ENCODE measurements around the gene PMFBP1.

DNA sequence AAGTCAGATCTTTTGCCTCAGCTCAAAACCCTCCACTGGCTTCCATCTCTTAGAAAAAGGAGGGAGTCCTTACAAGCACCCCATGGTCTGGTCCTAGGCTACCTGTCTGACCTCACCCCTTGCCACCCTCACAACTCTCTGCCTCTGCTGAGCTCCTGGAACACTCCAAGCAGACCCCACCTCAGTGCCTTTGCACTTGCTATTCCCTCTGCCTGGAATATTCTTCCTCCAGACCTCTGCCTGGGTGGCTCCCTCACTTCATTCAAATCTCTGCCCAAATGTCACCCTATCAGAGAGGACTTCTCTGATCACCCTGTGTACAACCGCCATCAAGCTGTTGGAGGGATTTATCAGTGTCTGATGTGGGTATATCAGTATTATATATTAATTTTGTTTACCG, 37.4 kb downstream of the PMFBP1 start:
- TF ChIP-seq EZH2 (IDR thresholded peaks at IDR 0.05; ENCODE audit: borderline replicate concordance, insufficient read depth, low read length, poor library complexity, severe bottlenecking), result no peak
- TF ChIP-seq, protein P1, sequence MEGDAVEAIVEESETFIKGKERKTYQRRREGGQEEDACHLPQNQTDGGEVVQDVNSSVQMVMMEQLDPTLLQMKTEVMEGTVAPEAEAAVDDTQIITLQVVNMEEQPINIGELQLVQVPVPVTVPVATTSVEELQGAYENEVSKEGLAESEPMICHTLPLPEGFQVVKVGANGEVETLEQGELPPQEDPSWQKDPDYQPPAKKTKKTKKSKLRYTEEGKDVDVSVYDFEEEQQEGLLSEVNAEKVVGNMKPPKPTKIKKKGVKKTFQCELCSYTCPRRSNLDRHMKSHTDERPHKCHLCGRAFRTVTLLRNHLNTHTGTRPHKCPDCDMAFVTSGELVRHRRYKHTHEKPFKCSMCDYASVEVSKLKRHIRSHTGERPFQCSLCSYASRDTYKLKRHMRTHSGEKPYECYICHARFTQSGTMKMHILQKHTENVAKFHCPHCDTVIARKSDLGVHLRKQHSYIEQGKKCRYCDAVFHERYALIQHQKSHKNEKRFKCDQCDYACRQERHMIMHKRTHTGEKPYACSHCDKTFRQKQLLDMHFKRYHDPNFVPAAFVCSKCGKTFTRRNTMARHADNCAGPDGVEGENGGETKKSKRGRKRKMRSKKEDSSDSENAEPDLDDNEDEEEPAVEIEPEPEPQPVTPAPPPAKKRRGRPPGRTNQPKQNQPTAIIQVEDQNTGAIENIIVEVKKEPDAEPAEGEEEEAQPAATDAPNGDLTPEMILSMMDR (IDR thresholded peaks at IDR 0.05; ENCODE audit: poor library complexity, severe bottlenecking), result no peak
- no peak for TF ChIP-seq TAF1 (IDR thresholded peaks at IDR 0.05; ENCODE audit: low read depth)
